Measurements from ENCODE around the gene RASGRF2. TPM values are rescaled to one million over a fixed set of nuclear protein-coding genes. Genes with fewer than 3 reads are reported as not detected.

Gene RASGRF2
- total RNA-seq, 4 donors from 2014 or later, result 1.8 to 4.1 (median 2.5) TPM

DNA sequence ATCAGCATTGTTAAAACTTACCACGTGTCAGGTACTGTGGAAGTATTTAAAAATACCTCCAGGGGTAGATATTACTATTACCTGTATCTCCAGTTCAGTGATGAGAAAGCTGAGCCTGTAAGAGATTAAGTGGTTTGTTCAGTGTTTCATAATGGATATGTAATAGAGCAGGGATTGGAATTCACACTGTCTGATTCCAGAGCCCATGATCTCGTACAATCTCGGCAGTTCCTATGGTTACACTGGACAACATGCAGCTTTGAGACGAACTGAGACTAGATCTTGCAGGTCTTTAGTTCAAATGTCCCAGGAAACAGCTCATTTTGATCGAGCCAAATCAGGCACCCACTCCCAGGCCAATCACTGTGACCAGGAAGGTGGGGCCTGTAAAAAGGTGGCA is 8.8 kb upstream of the RASGRF2 start:
- Histone ChIP-seq H3K36me3 (no peaks in the 10 kb centered on the region), H3K27me3 (peaks cover 9% of the 10 kb centered on the region), H3K4me1 (no peaks in the 10 kb centered on the region), H3K9me3 (no peaks in the 10 kb centered on the region), H3K4me3 (no peak overlapping the region), H3K27ac (no peak overlapping the region)
- TF ChIP-seq EP300 (IDR thresholded peaks at IDR 0.05), result no peak
- TF ChIP-seq, protein P1, sequence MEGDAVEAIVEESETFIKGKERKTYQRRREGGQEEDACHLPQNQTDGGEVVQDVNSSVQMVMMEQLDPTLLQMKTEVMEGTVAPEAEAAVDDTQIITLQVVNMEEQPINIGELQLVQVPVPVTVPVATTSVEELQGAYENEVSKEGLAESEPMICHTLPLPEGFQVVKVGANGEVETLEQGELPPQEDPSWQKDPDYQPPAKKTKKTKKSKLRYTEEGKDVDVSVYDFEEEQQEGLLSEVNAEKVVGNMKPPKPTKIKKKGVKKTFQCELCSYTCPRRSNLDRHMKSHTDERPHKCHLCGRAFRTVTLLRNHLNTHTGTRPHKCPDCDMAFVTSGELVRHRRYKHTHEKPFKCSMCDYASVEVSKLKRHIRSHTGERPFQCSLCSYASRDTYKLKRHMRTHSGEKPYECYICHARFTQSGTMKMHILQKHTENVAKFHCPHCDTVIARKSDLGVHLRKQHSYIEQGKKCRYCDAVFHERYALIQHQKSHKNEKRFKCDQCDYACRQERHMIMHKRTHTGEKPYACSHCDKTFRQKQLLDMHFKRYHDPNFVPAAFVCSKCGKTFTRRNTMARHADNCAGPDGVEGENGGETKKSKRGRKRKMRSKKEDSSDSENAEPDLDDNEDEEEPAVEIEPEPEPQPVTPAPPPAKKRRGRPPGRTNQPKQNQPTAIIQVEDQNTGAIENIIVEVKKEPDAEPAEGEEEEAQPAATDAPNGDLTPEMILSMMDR (IDR thresholded peaks at IDR 0.05), result no peak
- 81% methylated on average over 5 of the region's 5 CpGs for WGBS
- DNase-seq (ENCODE audit: low spot score in 2 of 2), result no peak

DNA sequence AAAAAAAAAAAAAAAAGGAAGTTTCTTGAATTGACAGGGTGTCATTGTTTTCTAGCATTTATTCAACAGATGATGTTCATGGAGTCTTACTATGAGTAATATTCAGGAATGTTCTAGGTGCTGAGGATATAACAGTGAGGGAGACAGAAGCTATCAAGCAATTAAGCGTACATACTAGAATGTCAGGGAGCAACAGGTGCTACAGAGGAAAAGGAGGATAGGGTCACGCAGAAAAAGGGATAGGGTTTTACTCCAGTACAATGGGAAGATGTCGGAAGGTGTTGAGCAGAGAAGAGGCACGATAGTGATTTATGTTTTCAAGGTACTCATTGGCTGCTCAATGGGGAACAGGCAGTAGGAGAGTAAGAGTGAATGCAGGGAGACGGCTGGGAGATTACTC is 6.6 kb upstream of the RASGRF2 start:
- Histone ChIP-seq H3K4me3 (no peak overlapping the region), H3K9me3 (no peaks in the 10 kb centered on the region), H3K27me3 (peaks cover 22% of the 10 kb centered on the region), H3K4me1 (no peaks in the 10 kb centered on the region), H3K27ac (no peak overlapping the region), H3K36me3 (no peaks in the 10 kb centered on the region)
- WGBS, result 93% methylated on average over 5 of the region's 5 CpGs
- TF ChIP-seq, protein P1 (IDR thresholded peaks at IDR 0.05), result no peak
- TF ChIP-seq EP300 (IDR thresholded peaks at IDR 0.05) (no peak), POLR2AphosphoS5 (IDR thresholded peaks at IDR 0.05) (no peak), POLR2A (IDR thresholded peaks at IDR 0.05) (no peak)
- DNase-seq (ENCODE audit: low spot score in 2 of 2), result no peak

DNA sequence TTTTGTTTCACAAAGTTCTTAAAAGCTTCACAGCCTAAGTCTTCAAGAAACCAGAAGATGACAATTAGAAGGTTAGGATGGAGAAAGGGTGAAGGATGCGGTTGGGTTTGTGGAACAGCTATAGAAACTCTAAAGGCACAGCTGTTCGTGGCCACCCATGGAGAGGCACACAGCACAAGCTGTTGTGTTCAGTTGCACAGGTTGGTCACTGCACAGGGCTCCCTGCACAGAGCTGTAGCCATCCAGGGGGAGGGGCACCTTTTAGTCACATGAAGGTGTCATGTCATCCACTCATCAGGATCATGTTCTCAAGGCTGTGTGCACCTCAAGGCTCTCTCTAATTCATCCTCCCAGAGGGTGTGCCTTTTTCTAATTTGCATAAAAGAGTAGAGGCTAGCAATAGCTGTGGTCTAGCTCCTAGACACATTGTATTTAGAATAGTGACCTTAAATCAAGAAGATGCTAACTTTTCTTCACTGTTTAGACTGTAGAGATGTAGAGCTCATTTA is 5.0 kb upstream of the RASGRF2 start:
- WGBS, result 81% methylated on average over 2 of the region's 2 CpGs
- DNase-seq (ENCODE audit: low spot score in 2 of 2), result no peak
- TF ChIP-seq EP300 (IDR thresholded peaks at IDR 0.05), result no peak
- peaks cover 4% of the 10 kb centered on the region for H3K4me1 ChIP-seq
- H3K27me3 ChIP-seq, result peaks cover 38% of the 10 kb centered on the region
- H3K9me3 ChIP-seq, result no peaks in the 10 kb centered on the region
- no peak overlapping the region for H3K27ac ChIP-seq
- no peak overlapping the region for H3K4me3 ChIP-seq
- no peaks in the 10 kb centered on the region for H3K36me3 ChIP-seq

DNA sequence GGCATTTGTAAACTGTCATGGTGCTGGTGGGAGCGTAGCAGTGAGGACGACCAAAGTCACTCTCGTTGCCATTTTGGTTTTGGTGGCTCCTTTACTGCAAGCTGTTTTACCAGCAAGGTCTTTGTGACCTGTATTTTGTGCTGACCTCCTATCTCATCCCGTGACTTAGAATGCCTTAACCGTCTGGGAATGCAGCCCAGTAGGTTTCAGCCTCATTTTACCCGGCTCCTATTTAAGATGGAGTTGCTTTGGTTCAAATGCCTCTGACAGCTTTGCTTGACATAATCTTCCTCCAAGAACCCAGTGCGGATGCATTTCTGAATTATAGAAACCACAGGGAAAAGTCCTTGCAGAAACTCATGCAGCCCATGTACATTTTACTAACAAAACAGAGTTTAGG is 3.9 kb upstream of the RASGRF2 start:
- peaks cover 15% of the 10 kb centered on the region for H3K4me1 ChIP-seq
- no peak overlapping the region for H3K4me3 ChIP-seq
- WGBS, result 81% methylated on average over 7 of the region's 7 CpGs

DNA sequence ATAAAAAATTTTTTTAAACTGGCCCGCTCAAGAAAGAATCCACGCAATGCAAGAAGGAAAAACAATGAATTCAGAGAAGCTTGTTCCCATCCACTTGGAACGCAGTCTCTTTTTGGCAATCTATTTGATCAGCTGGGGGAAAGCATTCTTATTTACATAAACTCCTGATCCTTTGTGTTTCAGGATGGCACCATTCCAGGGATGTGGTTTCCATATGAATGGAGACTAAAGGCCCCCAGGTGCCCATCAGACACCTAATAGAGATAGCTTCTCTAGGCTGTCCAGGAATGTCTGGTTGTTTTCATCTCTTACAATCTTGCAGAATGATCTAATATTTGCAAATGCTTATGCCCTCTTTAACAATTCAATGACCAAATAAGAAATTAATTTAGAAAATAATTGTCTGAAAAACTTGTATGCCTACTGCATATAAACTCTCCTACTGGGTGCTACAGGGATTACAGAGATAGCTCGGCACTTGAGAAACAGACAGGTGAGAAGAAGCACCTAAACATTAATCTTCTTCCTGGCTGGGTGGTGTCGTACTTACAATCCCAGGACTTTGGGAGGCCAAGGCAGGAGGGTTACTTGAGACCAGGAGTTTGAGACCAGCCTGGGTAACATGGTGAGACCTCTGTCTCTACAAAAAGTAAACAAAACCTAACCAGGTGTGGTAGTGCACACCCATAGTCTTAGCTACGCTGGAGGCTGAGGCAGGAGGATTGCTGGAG is 3.0 kb upstream of the RASGRF2 start:
- peaks cover 15% of the 10 kb centered on the region for H3K4me1 ChIP-seq
- TF ChIP-seq POLR2A (IDR thresholded peaks at IDR 0.05) (no peak), POLR2AphosphoS5 (IDR thresholded peaks at IDR 0.05) (no peak)
- TF ChIP-seq, protein P1 (IDR thresholded peaks at IDR 0.05), result no peak
- DNase-seq (ENCODE audit: low spot score in 2 of 2), result no peak
- no peak overlapping the region for H3K4me3 ChIP-seq
- H3K27me3 ChIP-seq, result peaks cover 51% of the 10 kb centered on the region
- H3K27ac ChIP-seq, result no peak overlapping the region
- WGBS, result 66% methylated on average over 6 of the region's 6 CpGs
- no peaks in the 10 kb centered on the region for H3K9me3 ChIP-seq
- no peaks in the 10 kb centered on the region for H3K36me3 ChIP-seq

More for the DNA sequence above, 3.9 kb upstream of the RASGRF2 start:
- TF ChIP-seq POLR2AphosphoS5 (IDR thresholded peaks at IDR 0.05) (no peak), POLR2A (IDR thresholded peaks at IDR 0.05) (no peak), EP300 (IDR thresholded peaks at IDR 0.05) (no peak)
- TF ChIP-seq, protein P1 (IDR thresholded peaks at IDR 0.05), result no peak
- no peak for DNase-seq (ENCODE audit: low spot score in 2 of 2)
- Histone ChIP-seq H3K27me3 (peaks cover 49% of the 10 kb centered on the region), H3K9me3 (no peaks in the 10 kb centered on the region), H3K27ac (no peak overlapping the region), H3K36me3 (no peaks in the 10 kb centered on the region)

All from suprapubic skin (tissue), 4 donors.